Hepatocyte (in vitro differentiated cells): ENCODE data around the gene PARD3B.

Experiments used
- CTCF ChIP-seq: fragments of 200-600 bp; sonication (generic); IDR thresholded peaks from 2 replicates; pipeline ENCODE4 v1.5.1; 2016; ENCODE audit warnings: antibody characterized with exemption, mild to moderate bottlenecking; ENCODE audit not compliant: poor library complexity
- EZH2phosphoT487 ChIP-seq: fragments of 200-600 bp; sonication (generic); IDR thresholded peaks from one replicate; pipeline ENCODE4 v1.6.1; 2018; ENCODE audit warnings: antibody characterized with exemption, mild to moderate bottlenecking, low read depth, moderate library complexity; ENCODE audit not compliant: unreplicated experiment, severe bottlenecking

DNA sequence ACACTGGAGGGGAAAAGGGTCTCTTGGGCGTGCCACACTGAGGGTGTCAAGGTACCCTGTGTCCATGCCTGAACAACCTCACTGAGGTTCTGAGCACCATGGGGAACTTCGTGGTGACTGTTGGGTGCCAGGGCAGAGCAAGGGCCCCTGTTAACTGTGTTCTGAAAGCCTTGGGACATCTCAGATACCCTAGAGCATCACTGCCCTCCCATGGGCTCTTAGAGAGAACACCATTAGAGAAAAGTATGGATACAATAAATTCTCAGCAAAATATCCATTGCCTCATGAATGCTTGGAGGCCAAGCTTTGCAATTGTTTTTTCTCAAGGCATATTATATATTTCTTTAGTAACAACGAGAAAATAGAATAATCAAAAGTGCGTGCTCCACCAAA lies 648.6 kb downstream of the PARD3B start:
- TF ChIP-seq CTCF (no peak), EZH2phosphoT487 (no peak)
